SK-N-SH (cell line): ENCODE data around the gene MAML3. TPM values are rescaled to one million over a fixed set of nuclear protein-coding genes. Genes with fewer than 3 reads are reported as not detected.

Experiments
- CTCF ChIA-PET: fragments of 300-600, 350-600 bp; formaldehyde crosslinking; extraction: SDS; loops from one replicate; lab custom pipeline; 2021; lab: Yijun Ruan, JAX
- POLR2A ChIA-PET: fragments of 350-600 bp; sonication (Branson Sonifier 250); formaldehyde crosslinking; extraction: SDS; loops from one replicate; lab custom pipeline; 2020; ENCODE audit warnings: antibody characterized with exemption, inconsistent platforms; lab: Yijun Ruan, JAX
- DNase-seq: peaks from one replicate; pipeline ENCODE4 v3.0.0; 2012
- H2AFZ ChIP-seq: fragments of 200-600 bp; sonication (generic); 2 replicates; pipeline ENCODE4 v1.8.1; 2016; ENCODE audit warnings: antibody characterized with exemption, mild to moderate bottlenecking, low read depth
- H3F3A ChIP-seq: fragments of 200-600 bp; sonication (generic); replicated peaks from 2 replicates; pipeline ENCODE3; 2016; ENCODE audit warnings: antibody characterized with exemption, mild to moderate bottlenecking; ENCODE audit not compliant: insufficient read depth
- H3K27ac ChIP-seq, 2 experiments: fragments of 200-500 bp in 1 of 2; fragments of 200-600 bp in 1 of 2; sonication (Bioruptor generic) in 1 of 2; sonication (generic), shearing (Covaris generic) in 1 of 2; 2 replicates each; pipeline versions ENCODE4 v1.5.1 to v1.6.1; 2014 to 2016; ENCODE audit warnings: low read depth in 2 of 2, inconsistent platforms in 1 of 2, low read length in 1 of 2, mild to moderate bottlenecking in 1 of 2, mixed read lengths in 1 of 2
- H3K27me3 ChIP-seq: fragments of 200-600 bp; sonication (generic), shearing (Covaris generic); 2 replicates; pipeline ENCODE4 v1.6.1; 2016; ENCODE audit warnings: mixed run types; ENCODE audit not compliant: insufficient read depth
- H3K36me3 ChIP-seq, 2 experiments: fragments of 200-500 bp in 1 of 2; fragments of 200-600 bp in 1 of 2; sonication (Bioruptor generic) in 1 of 2; sonication (generic) in 1 of 2; replicated peaks in 1 of 2; 2 replicates each; pipeline versions ENCODE3 to v1.5.1; 2014 to 2016; ENCODE audit warnings: low read length in 1 of 2, mild to moderate bottlenecking in 1 of 2; ENCODE audit not compliant: insufficient read depth in 2 of 2, control insufficient read depth in 1 of 2
- H3K4me1 ChIP-seq, 2 experiments: fragments of 200-500 bp in 1 of 2; fragments of 200-600 bp in 1 of 2; sonication (Bioruptor generic) in 1 of 2; sonication (generic), shearing (Covaris generic) in 1 of 2; 2 replicates each; pipeline versions ENCODE4 v1.5.1 to v1.6.1; 2014 to 2016; ENCODE audit warnings: low read depth in 1 of 2, low read length in 1 of 2, mixed run types in 1 of 2; ENCODE audit not compliant: insufficient read depth in 2 of 2, control insufficient read depth in 1 of 2
- H3K4me2 ChIP-seq: fragments of 200-600 bp; sonication (generic), shearing (Covaris generic); 2 replicates; pipeline ENCODE4 v1.6.1; 2017; ENCODE audit warnings: mixed run types
- H3K4me3 ChIP-seq, 2 experiments: fragments of 200-500 bp in 1 of 2; fragments of 200-600 bp in 1 of 2; sonication (Bioruptor generic) in 1 of 2; sonication (generic), shearing (Covaris generic) in 1 of 2; 2 replicates each; pipeline versions ENCODE4 v1.5.1 to v1.8.1; 2014 to 2016; ENCODE audit warnings: low read depth in 2 of 2, inconsistent platforms in 1 of 2, low read length in 1 of 2, mild to moderate bottlenecking in 1 of 2, mixed read lengths in 1 of 2, moderate library complexity in 1 of 2
- H3K79me2 ChIP-seq: fragments of 200-600 bp; sonication (generic); 2 replicates; pipeline ENCODE4 v1.8.1; 2017; ENCODE audit warnings: mild to moderate bottlenecking; ENCODE audit not compliant: insufficient read depth
- H3K9ac ChIP-seq: fragments of 200-600 bp; sonication (generic); 2 replicates; pipeline ENCODE4 v1.6.1; 2017; ENCODE audit warnings: mixed run types
- H3K9me2 ChIP-seq: fragments of 200-600 bp; sonication (generic); 2 replicates; pipeline ENCODE4 v1.6.1; 2017; ENCODE audit warnings: mixed run types
- H3K9me3 ChIP-seq: fragments of 200-600 bp; sonication (generic); 2 replicates; pipeline ENCODE4 v1.6.1; 2017; ENCODE audit warnings: mixed run types, mild to moderate bottlenecking, moderate library complexity
- H4K20me1 ChIP-seq: fragments of 200-600 bp; sonication (generic); 2 replicates; pipeline ENCODE4 v1.6.1; 2017; ENCODE audit warnings: mild to moderate bottlenecking, mixed run types; ENCODE audit not compliant: insufficient read depth
- CHD2 ChIP-seq: fragments of 150-350 bp; IDR thresholded peaks from 2 replicates; pipeline ENCODE4 v1.6.1; 2018; ENCODE audit warnings: low read length; ENCODE audit not compliant: partially characterized antibody
- CTCF ChIP-seq: fragments of 200-600 bp; sonication (generic); IDR thresholded peaks from 2 replicates; pipeline ENCODE4 v1.6.1; 2017; ENCODE audit warnings: antibody characterized with exemption, mild to moderate bottlenecking, moderate library complexity
- ELF1 ChIP-seq: IDR thresholded peaks from 2 replicates; pipeline ENCODE4 v1.4.0; 2012
- EP300 ChIP-seq, 2 experiments: IDR thresholded peaks; 2 replicates each; pipeline versions ENCODE4 v1.4.0 to v1.6.1; 2012; ENCODE audit warnings: borderline replicate concordance in 1 of 2, low read depth in 1 of 2, low read length in 1 of 2
- EZH2phosphoT487 ChIP-seq: fragments of 200-600 bp; sonication (generic); IDR thresholded peaks from 2 replicates; pipeline ENCODE4 v1.6.1; 2017; ENCODE audit warnings: low read depth, mixed run types, mild to moderate bottlenecking, antibody characterized with exemption, moderate library complexity, borderline replicate concordance
- FOSL2 ChIP-seq: IDR thresholded peaks from 2 replicates; pipeline ENCODE4 v1.4.0; 2012; ENCODE audit warnings: low read depth, mild to moderate bottlenecking, moderate library complexity, borderline replicate concordance
- FOXJ3 ChIP-seq: sonication (generic); formaldehyde crosslinking; IDR thresholded peaks from 2 replicates; pipeline ENCODE4 v1.5.1; 2020; ENCODE audit warnings: mild to moderate bottlenecking, missing genetic modification reagents
- IRF3 ChIP-seq: fragments of 150-350 bp; IDR thresholded peaks from 2 replicates; pipeline ENCODE4 v1.6.1; 2016; ENCODE audit warnings: mild to moderate bottlenecking, low read depth, low read length
- JUND ChIP-seq: IDR thresholded peaks from 2 replicates; pipeline ENCODE4 v1.4.0; 2012
- MAX ChIP-seq: IDR thresholded peaks from 2 replicates; pipeline ENCODE4 v1.4.0; 2012; ENCODE audit warnings: low read depth
- MEF2A ChIP-seq: IDR thresholded peaks from 2 replicates; pipeline ENCODE4 v1.4.0; 2012; ENCODE audit warnings: low read depth, borderline replicate concordance
- NFIC ChIP-seq: IDR thresholded peaks from 2 replicates; pipeline ENCODE4 v1.4.0; 2012; ENCODE audit warnings: borderline replicate concordance
- NRF1 ChIP-seq: IDR thresholded peaks from 2 replicates; pipeline ENCODE4 v1.6.1; 2012; ENCODE audit warnings: low read depth, mild to moderate bottlenecking, low read length
- PBX3 ChIP-seq: IDR thresholded peaks from 2 replicates; pipeline ENCODE4; 2012
- POLR2AphosphoS5 ChIP-seq: IDR thresholded peaks from 2 replicates; pipeline ENCODE4 v1.6.1; 2012; ENCODE audit warnings: low read depth, low read length
- RAD21 ChIP-seq: IDR thresholded peaks from 2 replicates; pipeline ENCODE4 v1.6.1; 2012; ENCODE audit warnings: mild to moderate bottlenecking, low read length
- RCOR1 ChIP-seq: fragments of 150-350 bp; IDR thresholded peaks from 2 replicates; pipeline ENCODE4 v1.6.1; 2017; ENCODE audit warnings: antibody characterized with exemption, low read length
- REST ChIP-seq: IDR thresholded peaks from 2 replicates; pipeline ENCODE4 v1.6.1; 2012; ENCODE audit warnings: mild to moderate bottlenecking, low read depth, low read length, moderate library complexity
- TAF1 ChIP-seq: IDR thresholded peaks from 2 replicates; pipeline ENCODE4 v1.6.1; 2012; ENCODE audit warnings: low read depth, mild to moderate bottlenecking, low read length, moderate library complexity, borderline replicate concordance
- USF2 ChIP-seq: fragments of 150-350 bp; IDR thresholded peaks from 2 replicates; pipeline ENCODE4 v1.6.1; 2017; ENCODE audit warnings: antibody characterized with exemption, low read length, low read depth, borderline replicate concordance
- YY1 ChIP-seq: IDR thresholded peaks from 2 replicates; pipeline ENCODE4 v1.4.0; 2012; ENCODE audit warnings: low read depth, mild to moderate bottlenecking
- ZBTB33 ChIP-seq: IDR thresholded peaks from 2 replicates; pipeline ENCODE4 v1.4.0; 2012; ENCODE audit warnings: low read depth, borderline replicate concordance
- WGBS: methylation state at CpG from one replicate; pipeline ENCODE4 v1.1.6; 2017; ENCODE audit warnings: low lambda C conversion rate; 5-methylcytosine and 5-hydroxymethylcytosine counted together
- polyA plus RNA-seq, 3 experiments: library from polyadenylated mRNA; depleted of rRNA; stranded (reverse); fragments of >200 nt; gene quantifications; 2 replicates each; pipeline ENCODE4 v1.2.3, GENCODE V29; 2012

MAML3 gene
- polyA plus RNA-seq, 1 of the 3 experiments (the other 2 are of a cell fraction), result 5.3 TPM

- Histone ChIP-seq H3K9me2 (no peaks in the 10 kb centered on the region), H3K4me2 (peak overlapping the region; percentile 62), H3K36me3 (peaks cover 0 to 3% of the 10 kb centered on the region in 2 experiments), H2AFZ (peak overlapping the region; percentile 73), H3K4me3 (peak overlapping the region in 1 of 2 experiments; percentile 32; a peak in 1 of 4 replicates), H3K27me3 (no peaks in the 10 kb centered on the region), H4K20me1 (no peaks in the 10 kb centered on the region), H3K4me1 (peaks cover 9 to 27% of the 10 kb centered on the region in 2 experiments), H3K27ac (peak overlapping the region; percentile 40 to 86), H3K9ac (peak overlapping the region; percentile 48; the same call in 1 of the 2 replicates), H3K9me3 (no peaks in the 10 kb centered on the region), H3K79me2 (no peaks in the 10 kb centered on the region; the same call in 1 of the 2 replicates), H3F3A (peaks cover 14% of the 10 kb centered on the region)
- 18% methylated on average over 2 of the region's 2 CpGs for WGBS
- ChIA-PET CTCF (interaction anchor here (0.7 to 1.0 kb wide), 2 partner anchors 9 to 367 kb away, joined by 3 read pairs; no protein-coding TSS in a partner anchor), POLR2A (interaction anchor here (0.8 kb wide), 1 partner anchor 16 kb away, joined by 3 read pairs; no protein-coding TSS in a partner anchor)
- DNase-seq, result no peak
- TF ChIP-seq POLR2AphosphoS5, result peak; percentile 40; the same call in 1 of the 2 replicates
- TF ChIP-seq RCOR1, result no peak
- no peak for TF ChIP-seq ZBTB33
- 0 out of 2 replicates have a peak, but pooled peaks have one; percentile 43 for TF ChIP-seq MAX
- no peak for TF ChIP-seq TAF1
- no peak for TF ChIP-seq USF2
- TF ChIP-seq MEF2A, result no peak
- TF ChIP-seq PBX3, result peak; percentile 59
- peak; percentile 76 for TF ChIP-seq FOSL2
- no peak for TF ChIP-seq CTCF
- TF ChIP-seq NFIC, result no peak
- TF ChIP-seq YY1, result no peak
- no peak for TF ChIP-seq EZH2phosphoT487
- peak; percentile 65 for TF ChIP-seq JUND
- no peak for TF ChIP-seq CHD2
- TF ChIP-seq ELF1, result peak; percentile 39; the same call in 1 of the 2 replicates
- no peak for TF ChIP-seq IRF3
- no peak for TF ChIP-seq NRF1
- no peak for TF ChIP-seq REST
- no peak for TF ChIP-seq FOXJ3
- TF ChIP-seq RAD21, result no peak
- TF ChIP-seq EP300 (IDR thresholded peaks at IDR 0.05; ENCODE audit: borderline replicate concordance in 1 of 2, low read depth in 1 of 2, low read length in 1 of 2), result peak in 1 of 2 experiments; percentile 37; a peak in 1 of 4 replicates
Observed at GRCh38 chr4:139872274-139872673, 281.7 kb downstream of the MAML3 start.
